Measurements from ENCODE around the gene NEK1. TPM values are rescaled to one million over a fixed set of nuclear protein-coding genes. Genes with fewer than 3 reads are reported as not detected.
A peak's percentile ranks its signal among the peaks of the same experiment; 100 is the strongest.
"Not testable (repeated sequence)": the region's sequence is repeated elsewhere in the genome, so short reads cannot be mapped to it uniquely, and the experiment has no call there.

The NEK1 gene
- total RNA-seq, 1 donor from 2014 or later = 5.1 TPM

GRCh38 chr4:169499907-169500306 is 112.5 kb downstream of the NEK1 start:
- not testable (repeated sequence) for ATAC-seq; DNase-seq (ENCODE audit: low spot score)

- DNase-seq (ENCODE audit: low spot score); ATAC-seq: not testable (repeated sequence)
These were observed 118.1 kb downstream of the NEK1 start for GRCh38 chr4:169494234-169494633.

- no peak for ATAC-seq
- no peak for DNase-seq (ENCODE audit: low spot score)
These were observed 119.2 kb downstream of the NEK1 start for GRCh38 chr4:169493164-169493524.

- DNase-seq (ENCODE audit: low spot score) (peak; percentile 42), ATAC-seq (peak; percentile 93)
These were observed 119.8 kb downstream of the NEK1 start for GRCh38 chr4:169492436-169493163.

- DNase-seq (ENCODE audit: low spot score) (no peak), ATAC-seq (no peak)
These were observed 121.2 kb downstream of the NEK1 start for GRCh38 chr4:169491211-169491610.

GRCh38 chr4:169489306-169489705 is 123.1 kb downstream of the NEK1 start:
- ATAC-seq = no peak
- DNase-seq (ENCODE audit: low spot score) = no peak

- ATAC-seq = peak; percentile 93
- DNase-seq (ENCODE audit: low spot score) = peak; percentile 51
These were observed 126.3 kb downstream of the NEK1 start for GRCh38 chr4:169485791-169486742.

- DNase-seq (ENCODE audit: low spot score) = no peak
- no peak for ATAC-seq
These were observed 127.3 kb downstream of the NEK1 start for GRCh38 chr4:169485086-169485485.

GRCh38 chr4:169484485-169484884 is 127.9 kb downstream of the NEK1 start:
- ATAC-seq (no peak), DNase-seq (ENCODE audit: low spot score) (no peak)

- DNase-seq (ENCODE audit: low spot score) (no peak), ATAC-seq (no peak)
These were observed 148.3 kb downstream of the NEK1 start for GRCh38 chr4:169464080-169464479.

- DNase-seq (ENCODE audit: low spot score) (no peak), ATAC-seq (no peak)
These were observed 152.3 kb downstream of the NEK1 start for GRCh38 chr4:169460081-169460480.

- DNase-seq (ENCODE audit: low spot score) = no peak
These were observed 153.8 kb downstream of the NEK1 start for GRCh38 chr4:169458575-169458974.

GRCh38 chr4:169452644-169453043 is 159.7 kb downstream of the NEK1 start:
- DNase-seq (ENCODE audit: low spot score); ATAC-seq: not testable (repeated sequence)

More at GRCh38 chr4:169458575-169458974, 153.8 kb downstream of the NEK1 start:
- no peak for ATAC-seq

GRCh38 chr4:169448935-169449334 is 163.4 kb downstream of the NEK1 start:
- not testable (repeated sequence) for ATAC-seq; DNase-seq (ENCODE audit: low spot score)

GRCh38 chr4:169446824-169447223 is 165.6 kb downstream of the NEK1 start:
- DNase-seq (ENCODE audit: low spot score) = no peak
- ATAC-seq = no peak

GRCh38 chr4:169443748-169444147 is 168.6 kb downstream of the NEK1 start:
- DNase-seq (ENCODE audit: low spot score) (no peak), ATAC-seq (no peak)

- ATAC-seq = no peak
- DNase-seq (ENCODE audit: low spot score) = no peak
These were observed 171.9 kb downstream of the NEK1 start for GRCh38 chr4:169440446-169440845.

GRCh38 chr4:169439244-169439643 is 173.1 kb downstream of the NEK1 start:
- ATAC-seq (peak; percentile 86), DNase-seq (ENCODE audit: low spot score) (no peak)

- no peak for DNase-seq (ENCODE audit: low spot score)
- peak; percentile 49 for ATAC-seq
These were observed 174.3 kb downstream of the NEK1 start for GRCh38 chr4:169438057-169438480.

- ATAC-seq (no peak), DNase-seq (ENCODE audit: low spot score) (no peak)
These were observed 174.9 kb downstream of the NEK1 start for GRCh38 chr4:169437299-169438047.

- no peak for DNase-seq (ENCODE audit: low spot score)
These were observed 175.6 kb downstream of the NEK1 start for GRCh38 chr4:169436734-169437133.

More at GRCh38 chr4:169436734-169437133, 175.6 kb downstream of the NEK1 start:
- no peak for ATAC-seq

All from left lobe of liver (tissue), 2 donors.